OCI-M1 (cell line): ENCODE data around the gene KCTD18.

Experiments
- DNase-seq: peaks from one replicate; lab custom pipeline; 2025; lab: John Stamatoyannopoulos, UW

The KCTD18 gene

GRCh38 chr2:200484934-200485333 is 24.9 kb downstream of the KCTD18 start:
- no peak for DNase-seq

GRCh38 chr2:200483729-200484198 is 26.1 kb downstream of the KCTD18 start:
- peak; percentile 60 for DNase-seq

GRCh38 chr2:200482194-200482593 is 27.7 kb downstream of the KCTD18 start:
- DNase-seq: no peak

DNA sequence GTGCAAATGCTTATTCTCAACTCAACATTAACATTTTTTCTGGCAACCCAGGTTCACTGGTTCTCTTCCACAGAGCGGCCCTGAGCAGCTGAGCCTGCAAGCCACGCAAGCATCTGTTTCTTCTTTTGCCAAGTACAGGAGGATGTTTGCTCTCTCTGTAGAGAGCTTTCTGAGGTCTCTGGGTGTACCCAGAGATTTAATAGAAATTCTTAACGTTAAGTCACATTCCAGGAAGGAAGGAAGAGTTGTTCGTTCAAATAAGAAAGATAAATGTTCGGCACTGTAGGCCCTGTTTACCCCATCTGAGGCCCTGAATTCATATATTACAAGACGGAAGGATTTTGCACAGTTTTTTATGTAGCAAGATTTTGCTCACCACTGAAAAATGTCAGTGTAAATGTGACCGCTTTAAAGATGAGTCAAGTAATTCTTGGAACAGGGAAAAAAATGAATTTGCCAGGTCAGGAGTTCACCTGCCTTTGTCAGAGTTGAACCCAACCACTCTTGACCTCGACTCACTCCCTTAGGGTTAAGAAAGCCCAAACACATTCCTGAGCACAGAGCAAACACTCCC is 30.1 kb downstream of the KCTD18 start:
- no peak for DNase-seq

- DNase-seq: no peak
Measured at GRCh38 chr2:200477667-200478131, 32.2 kb downstream of the KCTD18 start.

- no peak for DNase-seq
Measured at GRCh38 chr2:200476836-200477235, 33.0 kb downstream of the KCTD18 start.

- no peak for DNase-seq
Measured at GRCh38 chr2:200475795-200476194, 34.1 kb downstream of the KCTD18 start.

DNA sequence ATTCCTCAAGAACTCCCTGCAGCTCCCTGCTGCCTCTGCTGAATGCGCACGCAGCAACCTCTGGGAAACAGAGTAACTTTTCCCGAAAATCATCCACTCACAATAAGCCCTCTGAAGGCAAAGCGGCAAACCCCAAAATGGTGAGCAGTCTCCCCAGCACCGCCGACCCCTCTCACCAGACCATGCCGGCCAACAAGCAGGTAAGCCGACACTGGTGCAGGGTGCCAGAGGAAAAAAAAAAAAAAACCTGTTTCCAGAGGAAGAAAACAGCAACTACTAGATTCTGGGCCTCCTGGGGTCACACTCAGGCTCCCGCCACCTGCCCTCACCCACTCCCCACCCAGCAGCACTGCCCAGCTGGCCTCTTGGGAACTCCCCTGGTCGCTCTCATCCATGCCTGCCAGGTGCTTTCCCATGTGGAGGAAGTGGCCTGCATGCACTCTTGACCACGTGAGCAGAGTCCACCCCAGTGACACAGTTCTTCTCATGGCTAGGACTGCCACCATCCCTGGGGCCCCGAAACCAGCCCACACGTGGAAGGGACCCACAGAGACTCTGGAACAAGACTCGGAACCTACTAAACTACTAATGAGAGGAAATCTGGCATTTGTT is 36.9 kb downstream of the KCTD18 start:
- DNase-seq: no peak

- no peak for DNase-seq
Measured at GRCh38 chr2:200471928-200472645, 37.8 kb downstream of the KCTD18 start.

DNA sequence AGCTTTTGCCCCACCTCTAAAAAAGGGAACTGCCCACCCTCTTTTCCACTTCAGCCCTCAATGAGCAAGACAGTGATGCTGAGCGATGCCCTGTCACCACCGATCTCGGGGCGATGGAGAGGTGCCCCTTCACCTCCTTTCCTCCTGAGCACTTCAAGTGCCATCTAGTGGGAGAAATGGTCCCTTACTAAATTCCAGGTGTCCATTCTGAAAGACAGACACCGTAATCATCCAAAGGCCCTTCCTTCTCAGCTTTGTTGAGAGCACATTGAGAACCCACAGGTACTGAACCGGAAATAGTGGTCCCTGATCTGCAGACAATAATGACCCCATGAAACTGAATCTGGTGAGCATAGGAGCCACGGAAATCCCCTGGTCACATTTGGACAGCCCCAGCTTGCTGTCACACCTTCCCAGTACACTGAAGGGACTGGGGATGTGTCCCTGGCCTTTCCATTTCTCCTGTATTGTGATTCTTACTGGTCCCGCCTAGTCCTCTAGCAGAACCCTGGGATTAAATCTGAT is 38.5 kb downstream of the KCTD18 start:
- peak; percentile 65 for DNase-seq

- no peak for DNase-seq
Measured at GRCh38 chr2:200470230-200470629, 39.6 kb downstream of the KCTD18 start.

DNA sequence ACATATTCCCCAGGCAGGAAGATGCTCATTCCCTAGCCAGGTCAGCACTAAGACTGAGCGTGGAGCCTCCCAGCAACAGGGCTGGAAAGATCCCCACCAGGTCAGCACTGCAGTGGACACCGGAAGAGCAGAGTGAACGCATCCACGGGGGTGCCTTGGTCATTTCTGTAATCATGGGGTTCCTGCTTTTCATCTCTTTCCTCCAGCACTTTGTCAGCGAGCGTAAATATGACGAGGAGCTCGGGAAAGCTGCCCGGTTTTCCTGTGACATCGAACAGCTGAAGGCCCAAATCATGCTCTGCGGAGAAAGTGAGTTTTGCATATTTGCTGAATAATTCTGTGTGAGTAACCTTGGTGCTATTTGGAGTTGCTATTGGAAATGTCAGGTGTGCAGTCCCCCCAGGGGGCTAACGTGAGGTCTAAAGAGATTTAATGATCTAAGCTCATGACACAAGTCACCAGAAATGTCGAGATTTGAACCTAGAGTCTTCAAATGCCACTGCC is 40.1 kb downstream of the KCTD18 start:
- DNase-seq: no peak

- no peak for DNase-seq
Measured at GRCh38 chr2:200467806-200468681, 41.8 kb downstream of the KCTD18 start.

DNA sequence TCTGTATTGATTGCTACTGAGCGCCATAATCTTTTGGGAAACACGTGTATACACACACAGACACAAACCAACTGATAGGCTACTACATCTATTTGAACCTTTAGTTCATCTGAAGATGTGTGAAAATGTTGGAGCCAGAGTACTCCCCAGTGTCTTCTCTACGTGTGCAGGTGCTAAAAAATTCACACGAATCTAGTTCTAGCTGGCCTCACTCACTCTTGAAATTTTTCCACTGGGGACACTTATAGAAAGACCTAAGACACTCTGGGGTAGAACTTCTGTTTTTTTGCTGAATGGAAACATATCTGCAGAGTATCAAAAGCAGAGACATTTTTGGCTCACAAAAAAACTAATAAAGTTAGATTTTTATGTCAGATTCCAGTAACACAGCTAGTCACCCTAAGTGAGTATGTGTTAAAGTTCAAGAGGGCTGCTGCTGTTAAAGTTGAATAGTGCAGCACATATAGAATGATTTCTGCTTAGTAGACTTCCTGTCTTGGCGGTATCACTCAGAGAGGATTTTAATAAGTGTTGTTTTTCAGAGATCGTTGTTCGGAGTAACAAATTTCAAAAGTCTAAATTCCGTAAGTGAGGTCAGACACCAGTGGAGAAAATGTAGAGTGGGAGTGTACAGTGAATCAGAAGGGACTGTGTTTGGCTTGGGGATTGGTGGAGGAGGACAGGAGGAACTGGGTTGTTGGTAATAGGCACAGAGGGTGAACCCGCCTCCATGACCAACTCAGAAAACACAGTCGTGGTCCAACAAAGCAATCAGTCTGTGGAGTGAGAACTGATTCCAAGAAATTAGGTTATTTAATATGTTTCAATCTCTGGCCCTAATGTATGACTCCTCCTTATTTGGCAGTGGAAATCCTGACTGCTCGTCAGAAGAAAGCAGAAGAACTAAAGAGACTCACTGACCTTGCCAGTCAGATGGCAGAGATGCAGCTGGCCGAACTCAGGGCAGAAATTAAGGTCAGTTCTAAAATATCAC is 43.1 kb downstream of the KCTD18 start:
- no peak for DNase-seq

DNA sequence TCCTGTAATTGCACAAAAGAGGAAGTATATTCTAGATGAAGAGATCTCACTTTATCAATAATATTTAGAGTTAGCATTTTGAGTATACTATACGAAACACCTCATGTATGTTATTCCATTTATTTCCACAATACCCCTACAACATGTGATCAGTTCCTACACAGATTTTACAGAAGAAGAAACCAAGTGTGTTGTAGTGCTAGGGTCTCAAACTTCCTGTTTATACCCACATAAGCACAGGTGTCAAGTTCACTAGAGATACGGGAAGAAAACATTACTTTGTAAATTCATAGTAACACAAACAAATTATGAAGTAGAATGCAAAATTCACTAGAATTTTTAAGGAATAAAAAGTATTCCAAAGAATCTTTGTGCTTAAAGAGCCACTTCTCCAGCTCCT is 46.4 kb downstream of the KCTD18 start:
- DNase-seq: no peak

GRCh38 chr2:200461846-200462710 is 47.8 kb downstream of the KCTD18 start:
- DNase-seq: no peak

- no peak for DNase-seq
Measured at GRCh38 chr2:200459101-200459500, 50.8 kb downstream of the KCTD18 start.

DNA sequence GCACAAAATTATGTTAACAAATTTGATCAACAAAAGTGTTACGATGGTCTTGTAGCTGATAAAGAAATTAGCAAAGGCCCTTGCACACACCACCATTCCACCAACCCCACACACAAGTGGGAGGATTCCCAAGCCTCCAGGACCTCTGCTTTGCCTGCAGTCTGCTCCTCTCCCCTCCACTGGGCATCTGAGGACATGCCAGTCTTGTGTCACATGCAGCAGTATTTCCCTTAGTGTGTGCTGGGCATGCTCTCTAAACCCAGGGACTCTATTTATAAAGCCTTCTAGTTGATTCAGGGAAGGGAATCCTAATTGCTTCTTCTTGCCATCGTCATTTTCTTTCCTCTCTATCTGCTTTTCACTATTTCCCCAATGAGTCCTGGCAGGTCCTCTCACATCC is 53.3 kb downstream of the KCTD18 start:
- no peak for DNase-seq

GRCh38 chr2:200455958-200456421 is 53.9 kb downstream of the KCTD18 start:
- peak; percentile 57 for DNase-seq
